ENCODE results near the gene FAM117B. TPM values are rescaled to one million over a fixed set of nuclear protein-coding genes. Genes with fewer than 3 reads are reported as not detected.

Gene FAM117B
- total RNA-seq, 1 experiment from 2014 or later: 2.3 TPM

DNA sequence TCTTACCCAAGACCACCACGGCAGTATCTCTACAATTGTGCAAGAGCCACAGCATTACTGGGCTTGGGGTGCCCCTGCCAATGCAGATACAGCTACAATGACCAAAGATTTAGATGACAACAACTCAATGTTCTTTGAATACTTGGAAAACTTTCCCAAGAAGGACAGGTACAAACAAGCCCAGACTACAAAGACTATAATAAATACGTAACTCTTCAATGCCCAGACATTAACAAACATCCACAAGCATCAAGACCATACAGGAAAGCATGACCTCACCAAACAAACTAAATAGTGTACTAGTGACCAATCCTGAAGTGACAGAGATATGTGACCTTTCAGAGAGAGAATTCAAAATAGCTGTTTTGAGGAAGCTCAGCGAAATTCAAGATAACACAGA is 174.0 kb downstream of the FAM117B start:
- no peak for DNase-seq (ENCODE audit: low spot score)

DNA sequence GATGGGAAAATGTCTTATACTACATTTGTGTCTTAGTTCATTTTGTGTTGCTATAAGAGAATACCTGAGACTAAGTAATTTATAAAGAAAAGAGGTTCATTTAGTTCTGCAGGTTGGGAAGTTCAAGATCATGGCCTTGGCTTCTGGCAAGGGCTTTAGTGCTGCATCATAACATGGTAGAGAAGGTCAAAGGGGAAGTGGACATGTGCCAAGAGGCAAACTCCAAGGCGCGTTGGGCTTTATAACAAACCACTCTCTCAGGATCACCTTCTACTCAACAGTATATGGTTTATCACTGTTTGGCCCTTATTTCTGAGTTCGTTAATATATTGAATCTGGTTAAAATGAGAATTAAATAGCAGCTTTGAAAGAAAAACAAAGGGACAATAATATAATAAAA is 178.6 kb downstream of the FAM117B start:
- no peak for DNase-seq (ENCODE audit: low spot score)

DNA sequence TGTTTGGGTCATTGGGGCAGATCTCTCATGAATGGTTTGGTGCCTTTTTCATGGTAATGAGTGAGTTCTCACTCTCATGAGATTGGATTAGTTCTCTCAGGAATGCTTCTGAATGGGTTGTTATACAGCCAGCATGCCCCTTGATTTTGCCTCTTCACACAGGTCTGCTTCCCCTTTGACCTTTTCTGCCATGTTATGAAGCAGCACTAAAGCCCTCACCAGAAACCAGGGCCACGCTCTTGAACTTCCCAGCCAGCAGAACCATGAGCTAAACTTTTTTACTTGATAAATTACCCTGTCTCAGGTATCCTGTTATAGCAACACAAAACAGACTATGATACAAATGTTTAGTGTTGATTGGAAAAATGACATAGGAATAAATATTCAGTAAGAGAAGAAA is 179.5 kb downstream of the FAM117B start:
- no peak for DNase-seq (ENCODE audit: low spot score)

DNA sequence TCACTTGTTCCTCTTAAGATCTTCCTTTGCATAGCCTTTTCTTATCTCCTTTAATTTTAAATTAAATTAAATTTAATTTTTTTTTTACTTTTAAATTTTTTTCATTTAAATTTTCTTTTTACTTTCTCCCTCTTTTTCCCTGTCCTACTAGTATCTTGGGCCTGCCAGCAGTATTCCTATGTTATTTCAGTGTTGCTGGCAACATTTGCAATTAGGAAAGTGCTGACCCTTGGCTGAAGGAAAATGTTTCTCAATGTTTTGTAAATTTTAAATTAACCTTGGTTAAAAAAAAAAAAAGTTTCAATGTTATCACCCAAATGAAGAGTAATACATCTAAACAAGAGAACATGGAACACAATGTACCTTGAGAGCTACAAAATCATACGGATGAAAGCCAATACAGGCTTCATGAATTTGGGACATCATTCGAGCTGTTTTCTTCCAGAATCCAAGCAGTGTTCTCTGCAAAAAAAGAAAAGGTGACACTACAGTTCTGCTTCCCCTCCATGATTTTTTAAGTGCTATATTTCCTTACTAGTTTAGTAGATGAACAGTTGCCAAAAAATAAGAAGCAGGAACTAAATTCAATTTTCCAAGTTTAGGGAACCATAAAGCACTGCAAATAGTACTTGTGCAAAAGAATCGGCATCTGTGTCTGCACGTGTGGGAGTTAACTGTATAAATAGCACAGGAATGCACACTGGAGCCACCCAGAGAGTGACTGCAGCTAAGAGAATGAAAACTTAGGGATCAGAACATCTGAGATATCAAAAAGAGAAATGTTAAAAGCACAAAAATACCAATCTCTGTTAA is 181.0 kb downstream of the FAM117B start:
- no peak for DNase-seq (ENCODE audit: low spot score)

DNA sequence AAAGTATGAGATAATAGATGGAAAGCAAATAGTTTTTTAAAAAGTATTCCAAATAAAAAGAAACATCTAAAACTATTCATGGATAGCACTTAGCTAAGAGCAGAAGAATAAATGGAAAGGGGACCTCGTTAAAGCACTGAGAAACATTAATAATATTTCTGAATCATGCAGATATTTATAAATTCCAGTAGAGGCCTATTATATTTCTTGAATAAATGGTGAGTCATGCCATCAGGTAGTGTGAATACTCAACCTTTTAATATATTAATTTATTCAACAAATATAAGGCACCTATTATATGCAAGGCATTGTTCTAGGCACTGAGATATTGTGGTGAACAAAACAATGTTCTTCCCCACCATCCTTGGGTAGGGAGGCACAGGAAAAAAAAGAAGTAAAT is 183.0 kb downstream of the FAM117B start:
- no peak for DNase-seq (ENCODE audit: low spot score)

DNA sequence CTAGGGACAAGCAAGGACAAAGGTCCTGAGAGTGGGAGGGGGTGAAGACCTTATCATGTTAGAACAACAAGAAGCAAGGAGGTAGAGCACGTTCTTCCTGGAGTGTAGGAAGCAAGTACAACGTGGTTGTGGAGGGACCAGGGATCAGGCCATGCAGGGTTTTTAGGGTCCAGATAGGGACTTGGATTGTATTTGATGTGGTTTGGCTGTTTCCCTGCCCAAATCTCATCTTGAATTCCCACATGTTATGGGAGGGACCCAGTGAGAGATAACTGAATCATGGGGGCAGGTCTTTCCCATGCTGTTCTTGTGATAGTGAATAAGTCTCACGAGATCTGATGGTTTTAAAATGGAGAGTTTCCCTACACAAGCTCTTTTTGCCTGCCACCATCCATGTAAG is 183.6 kb downstream of the FAM117B start:
- DNase-seq (ENCODE audit: low spot score): no peak

Other genes with a start within 250 kb of the FAM117B start
- 9.7 and 14.4 TPM in 2 replicates for gene ICA1L, start 236.8 kb downstream of the FAM117B start, total RNA-seq (2014; rRNA removed; shearing (Covaris generic))